CD14-positive monocyte (primary cell): ENCODE results near the gene OLFML3. TPM values are rescaled to one million over a fixed set of nuclear protein-coding genes. Genes with fewer than 3 reads are reported as not detected.

Experiments
- DNase-seq, 3 donors: peaks; one replicate each; pipeline ENCODE4 v3.0.0-alpha.2; 2011 to 2022
- H2AFZ ChIP-seq: 2 replicates; pipeline ENCODE4 v1.6.0; 2012; ENCODE audit warnings: mild to moderate bottlenecking, low read depth, low read length, inconsistent platforms; ENCODE audit not compliant: insufficient read depth, poor library complexity, severe bottlenecking
- H3K27ac ChIP-seq, 2 donors: 1 replicate in 1 of 2; 2 replicates in 1 of 2; pipeline ENCODE4 v1.5.1; 2012 to 2013; ENCODE audit warnings: low read length in 2 of 2, control low read depth in 1 of 2, inconsistent platforms in 1 of 2, low read depth in 1 of 2, mild to moderate bottlenecking in 1 of 2
- H3K27me3 ChIP-seq, 2 donors: one replicate each; pipeline versions ENCODE4 v1.6.0 to v1.6.1; 2011 to 2013; ENCODE audit warnings: low read length in 2 of 2; ENCODE audit not compliant: control insufficient read depth in 2 of 2, insufficient read depth in 2 of 2
- H3K36me3 ChIP-seq, 2 donors: replicated peaks in 1 of 2; 1 replicate in 1 of 2; 2 replicates in 1 of 2; pipeline versions ENCODE4 v1.5.1 to v1.6.1; 2012 to 2013; ENCODE audit warnings: low read length in 2 of 2, control low read depth in 1 of 2, inconsistent platforms in 1 of 2, mild to moderate bottlenecking in 1 of 2; ENCODE audit not compliant: insufficient read depth in 2 of 2, control insufficient read depth in 1 of 2
- H3K4me1 ChIP-seq, 2 donors: 1 replicate in 1 of 2; 2 replicates in 1 of 2; pipeline versions ENCODE4 v1.5.1 to v1.6.1; 2012 to 2013; ENCODE audit warnings: low read length in 2 of 2, control low read depth in 1 of 2, inconsistent platforms in 1 of 2, mild to moderate bottlenecking in 1 of 2, moderate library complexity in 1 of 2; ENCODE audit not compliant: insufficient read depth in 2 of 2, control insufficient read depth in 1 of 2
- H3K4me2 ChIP-seq: replicated peaks from 2 replicates; pipeline ENCODE3; 2012; ENCODE audit warnings: low read length, moderate library complexity, mild to moderate bottlenecking; ENCODE audit not compliant: poor library complexity, severe bottlenecking; ENCODE audit errors: extremely low read depth
- H3K4me3 ChIP-seq, 3 experiments: fragments of 200-600 bp in 1 of 3; sonication (generic) in 1 of 3; replicated peaks in 1 of 3; 1 replicate in 2 of 3; 2 replicates in 1 of 3; pipeline ENCODE4 v1.5.1; 2011 to 2013; ENCODE audit warnings: low read length in 3 of 3, mild to moderate bottlenecking in 3 of 3, control low read depth in 2 of 3, low read depth in 2 of 3, inconsistent platforms in 1 of 3, moderate library complexity in 1 of 3
- H3K79me2 ChIP-seq: 2 replicates; pipeline ENCODE4 v1.6.0; 2012; ENCODE audit warnings: mild to moderate bottlenecking, control low read depth, inconsistent platforms, low read length, moderate library complexity; ENCODE audit not compliant: insufficient read depth
- H3K9ac ChIP-seq: 2 replicates; pipeline ENCODE4 v1.6.0; 2017; ENCODE audit warnings: low read length, mild to moderate bottlenecking; ENCODE audit not compliant: insufficient read depth, poor library complexity, severe bottlenecking
- H3K9me3 ChIP-seq, 2 donors: replicated peaks in 1 of 2; 1 replicate in 1 of 2; 2 replicates in 1 of 2; pipeline versions ENCODE4 v1.5.1 to v1.6.1; 2012 to 2013; ENCODE audit warnings: low read length in 2 of 2, control low read depth in 1 of 2; ENCODE audit not compliant: control insufficient read depth in 1 of 2, insufficient read depth in 1 of 2
- H4K20me1 ChIP-seq: 2 replicates; pipeline ENCODE4 v1.6.0; 2012; ENCODE audit warnings: mild to moderate bottlenecking, low read length, control low read depth, moderate library complexity; ENCODE audit not compliant: insufficient read depth
- H3K27ac Mint-ChIP-seq, 7 donors: one replicate each; pipeline ENCODE4 v1.8.0; 2020; ENCODE audit warnings: mild to moderate bottlenecking in 7 of 7, mixed read lengths in 7 of 7, moderate library complexity in 6 of 7, inconsistent platforms in 2 of 7
- H3K27me3 Mint-ChIP-seq, 3 donors: one replicate each; pipeline ENCODE4 v1.8.0; 2021 to 2022; ENCODE audit warnings: low read depth in 3 of 3, mild to moderate bottlenecking in 3 of 3, mixed read lengths in 3 of 3, moderate library complexity in 3 of 3, inconsistent platforms in 1 of 3
- H3K36me3 Mint-ChIP-seq, 2 donors: one replicate each; pipeline ENCODE4 v1.8.0; 2020; ENCODE audit warnings: mixed read lengths in 2 of 2, inconsistent platforms in 1 of 2, mild to moderate bottlenecking in 1 of 2
- H3K4me1 Mint-ChIP-seq: one replicate; pipeline ENCODE4 v1.8.0; 2020; ENCODE audit warnings: mild to moderate bottlenecking, mixed read lengths
- H3K4me3 Mint-ChIP-seq, 2 donors: one replicate each; pipeline ENCODE4 v1.8.0; 2020; ENCODE audit warnings: mild to moderate bottlenecking in 2 of 2, mixed read lengths in 2 of 2, moderate library complexity in 1 of 2
- H3K9me3 Mint-ChIP-seq, 7 donors: one replicate each; pipeline ENCODE4 v1.8.0; 2020 to 2022; ENCODE audit warnings: mixed read lengths in 7 of 7, mild to moderate bottlenecking in 6 of 7, moderate library complexity in 6 of 7, inconsistent platforms in 2 of 7
- CTCF ChIP-seq: fragments of 200-600 bp; IDR thresholded peaks from one replicate; pipeline ENCODE4 v1.8.0; 2022; ENCODE audit warnings: antibody characterized with exemption, mild to moderate bottlenecking
- WGBS: methylation state at CpG from one replicate; pipeline ENCODE4 v1.1.5; 2013; ENCODE audit warnings: missing lambda C conversion rate; ENCODE audit not compliant: insufficient coverage; 5-methylcytosine and 5-hydroxymethylcytosine counted together
- intact Hi-C, 2 donors: fragments of 100-400 bp; cut with micrococcal nuclease; formaldehyde crosslinking; loops; one replicate each; pipeline versions ENCODE4 v1.15.0 to v1.15.1; 2023
- polyA plus RNA-seq, 3 donors: library from polyadenylated mRNA; depleted of rRNA in 1 of 3; unstranded in 2 of 3; stranded (reverse) in 1 of 3; fragments of 300-500 nt in 2 of 3; fragments of >200 nt in 1 of 3; fragmentation: Illumina TruSeq in 2 of 3; gene quantifications; 1 replicate in 2 of 3; 2 replicates in 1 of 3; pipeline ENCODE4 v1.2.3, GENCODE V29; 2012 to 2021

The OLFML3 gene
- polyA plus RNA-seq, 3 donors = 0.08 to 0.37 (median 0.28) TPM

- Histone ChIP-seq H3K27ac (peak overlapping the region; percentile 55 to 71), H4K20me1 (peaks cover 84% of the 10 kb centered on the region), H3K4me3 (peak overlapping the region in 1 of 3 experiments; percentile 6), H3K9me3 (no peaks in the 10 kb centered on the region), H3K4me2 (peak overlapping the region; percentile 1), H3K27me3 (no peaks in the 10 kb centered on the region), H3K36me3 (peaks cover 12 to 18% of the 10 kb centered on the region in 2 donors), H3K4me1 (peaks cover 61 to 82% of the 10 kb centered on the region in 2 donors), H3K9ac (no peak overlapping the region), H3K79me2 (peaks cover 100% of the 10 kb centered on the region), H2AFZ (no peak overlapping the region)
- Mint-ChIP-seq H3K4me1 (peaks cover 82% of the 10 kb centered on the region), H3K27ac (peak overlapping the region; percentile 73 to 92 (median 82)), H3K36me3 (peaks cover 30 to 51% of the 10 kb centered on the region in 2 donors), H3K27me3 (no peaks in the 10 kb centered on the region), H3K4me3 (peak overlapping the region; percentile 61 to 70), H3K9me3 (no peaks in the 10 kb centered on the region)
- WGBS = 5% methylated on average over 9 of the region's 16 CpGs
- intact Hi-C loops = loop anchor here in 1 of 2 donors (5.0 kb wide), 1 partner anchor 33 kb away; the partner anchor contains the start of gene DCLRE1B
- peak; percentile 30 to 60 (median 35) for DNase-seq
- no peak for TF ChIP-seq CTCF
Observed at GRCh38 chr1:113940365-113941244, 38.7 kb upstream of the OLFML3 start.

GRCh38 chr1:113941245-113941559 lies 38.1 kb upstream of the OLFML3 start:
- Histone ChIP-seq H3K36me3 (peaks cover 12 to 18% of the 10 kb centered on the region in 2 donors), H3K27me3 (no peaks in the 10 kb centered on the region), H3K4me1 (peaks cover 64 to 88% of the 10 kb centered on the region in 2 donors), H2AFZ (no peak overlapping the region), H3K4me3 (no peak overlapping the region), H3K9ac (no peak overlapping the region), H3K9me3 (no peaks in the 10 kb centered on the region), H3K79me2 (peaks cover 100% of the 10 kb centered on the region), H4K20me1 (peaks cover 84% of the 10 kb centered on the region), H3K4me2 (no peak overlapping the region), H3K27ac (peak overlapping the region in 1 of 2 donors; percentile 71)
- Mint-ChIP-seq H3K27me3 (no peaks in the 10 kb centered on the region), H3K4me1 (peaks cover 80% of the 10 kb centered on the region), H3K9me3 (no peaks in the 10 kb centered on the region), H3K36me3 (peaks cover 33 to 57% of the 10 kb centered on the region in 2 donors), H3K4me3 (no peak overlapping the region), H3K27ac (peak overlapping the region in 5 of 7 donors; percentile 73 to 92 (median 79))
- intact Hi-C loops = loop anchor here in 1 of 2 donors (5.0 kb wide), 1 partner anchor 34 kb away; the partner anchor contains the start of gene DCLRE1B
- TF ChIP-seq CTCF = no peak
- no peak for DNase-seq
- WGBS = 81% methylated on average over 3 of the region's 7 CpGs
